ENCODE results near the gene MDM1.

DNA sequence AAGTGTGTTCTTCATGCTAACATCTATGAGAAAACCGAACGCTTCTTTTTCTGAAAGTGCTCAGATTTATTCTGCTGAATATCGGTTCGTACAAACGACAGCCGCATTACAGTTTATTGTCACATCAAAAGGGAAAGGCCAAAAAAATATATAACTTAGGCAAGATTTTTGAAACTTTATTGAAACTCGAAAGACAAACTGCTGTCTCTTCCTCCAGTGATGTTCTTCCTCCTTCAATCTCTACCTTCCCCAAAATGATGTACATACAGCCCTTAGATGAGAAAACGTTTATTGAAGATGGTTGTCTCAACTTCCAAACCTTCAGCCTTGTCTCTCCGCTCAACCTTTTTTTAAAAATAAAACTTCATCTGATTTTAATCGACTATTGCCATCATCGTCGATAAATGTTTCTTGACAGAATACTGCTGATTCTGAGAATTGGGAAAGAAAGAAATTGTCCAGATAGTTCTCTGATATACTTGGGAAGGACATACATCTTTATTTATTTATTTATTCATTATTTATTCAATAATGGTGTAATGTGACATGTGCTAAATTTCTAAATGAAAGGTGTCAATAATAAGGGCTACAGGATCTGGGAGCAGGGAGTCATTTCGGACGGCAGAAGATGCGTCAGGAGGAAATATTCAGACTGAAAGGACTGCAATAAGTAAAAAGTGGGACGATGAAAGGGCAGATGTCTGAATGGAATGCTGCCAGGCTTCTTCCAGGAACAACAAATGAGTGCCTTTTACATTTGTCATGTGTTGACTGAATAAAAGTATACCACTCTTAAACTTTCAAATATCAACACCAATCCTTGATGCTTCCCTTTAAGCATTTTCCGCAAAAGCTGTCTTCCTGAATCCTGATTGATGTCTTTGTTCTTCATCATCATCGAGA is 817 bp upstream of the MDM1 start:
- TF ChIP-seq, protein P1, sequence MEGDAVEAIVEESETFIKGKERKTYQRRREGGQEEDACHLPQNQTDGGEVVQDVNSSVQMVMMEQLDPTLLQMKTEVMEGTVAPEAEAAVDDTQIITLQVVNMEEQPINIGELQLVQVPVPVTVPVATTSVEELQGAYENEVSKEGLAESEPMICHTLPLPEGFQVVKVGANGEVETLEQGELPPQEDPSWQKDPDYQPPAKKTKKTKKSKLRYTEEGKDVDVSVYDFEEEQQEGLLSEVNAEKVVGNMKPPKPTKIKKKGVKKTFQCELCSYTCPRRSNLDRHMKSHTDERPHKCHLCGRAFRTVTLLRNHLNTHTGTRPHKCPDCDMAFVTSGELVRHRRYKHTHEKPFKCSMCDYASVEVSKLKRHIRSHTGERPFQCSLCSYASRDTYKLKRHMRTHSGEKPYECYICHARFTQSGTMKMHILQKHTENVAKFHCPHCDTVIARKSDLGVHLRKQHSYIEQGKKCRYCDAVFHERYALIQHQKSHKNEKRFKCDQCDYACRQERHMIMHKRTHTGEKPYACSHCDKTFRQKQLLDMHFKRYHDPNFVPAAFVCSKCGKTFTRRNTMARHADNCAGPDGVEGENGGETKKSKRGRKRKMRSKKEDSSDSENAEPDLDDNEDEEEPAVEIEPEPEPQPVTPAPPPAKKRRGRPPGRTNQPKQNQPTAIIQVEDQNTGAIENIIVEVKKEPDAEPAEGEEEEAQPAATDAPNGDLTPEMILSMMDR (IDR thresholded peaks at IDR 0.05) = no peak
- TF ChIP-seq EP300 (IDR thresholded peaks at IDR 0.05; ENCODE audit: low read depth) = no peak
